GM04503 (cell line): ENCODE data around the gene ARHGEF6.

Source experiments
- DNase-seq: peaks from one replicate; pipeline ENCODE4 v3.0.0-alpha.2; 2012; ENCODE audit warnings: low read depth

ARHGEF6 gene

GRCh38 chrX:136646602-136647239, 134.0 kb downstream of the ARHGEF6 start:
- DNase-seq: no peak

GRCh38 chrX:136643243-136643642, 137.5 kb downstream of the ARHGEF6 start:
- no peak for DNase-seq

GRCh38 chrX:136639506-136640176, 141.1 kb downstream of the ARHGEF6 start:
- DNase-seq: no peak

- DNase-seq: no peak
Observed at GRCh38 chrX:136636121-136636520, 144.6 kb downstream of the ARHGEF6 start.

- DNase-seq: no peak
Observed at GRCh38 chrX:136635235-136635634, 145.5 kb downstream of the ARHGEF6 start.

GRCh38 chrX:136630881-136631280, 149.9 kb downstream of the ARHGEF6 start:
- DNase-seq: no peak

- no peak for DNase-seq
Observed at GRCh38 chrX:136629084-136629750, 151.5 kb downstream of the ARHGEF6 start.

- no peak for DNase-seq
Observed at GRCh38 chrX:136627409-136627808, 153.3 kb downstream of the ARHGEF6 start.

- no peak for DNase-seq
Observed at GRCh38 chrX:136626891-136627290, 153.8 kb downstream of the ARHGEF6 start.

- DNase-seq: no peak
Observed at GRCh38 chrX:136626237-136626636, 154.5 kb downstream of the ARHGEF6 start.

- no peak for DNase-seq
Observed at GRCh38 chrX:136625246-136625645, 155.5 kb downstream of the ARHGEF6 start.

GRCh38 chrX:136623396-136623795, 157.3 kb downstream of the ARHGEF6 start:
- DNase-seq: no peak

GRCh38 chrX:136622568-136622967, 158.2 kb downstream of the ARHGEF6 start:
- no peak for DNase-seq

- no peak for DNase-seq
Observed at GRCh38 chrX:136620780-136621179, 160.0 kb downstream of the ARHGEF6 start.

GRCh38 chrX:136619899-136620505, 160.7 kb downstream of the ARHGEF6 start:
- DNase-seq: no peak

GRCh38 chrX:136616987-136617685, 163.6 kb downstream of the ARHGEF6 start:
- no peak for DNase-seq
